ENCODE data around the gene SPATA4. TPM values are rescaled to one million over a fixed set of nuclear protein-coding genes. Genes with fewer than 3 reads are reported as not detected.

The SPATA4 gene
- total and polyA plus RNA-seq, 2 experiments from 2014 or later: not detected

Other genes with a start within 250 kb of the SPATA4 start
- 1.1 and 3.1 TPM in 2 replicates for gene WDR17, start 129.7 kb downstream of the SPATA4 start, total RNA-seq
- 0.63 and 1.1 TPM in 2 replicates for gene WDR17, start 129.7 kb downstream of the SPATA4 start, polyA plus RNA-seq
- gene ASB5, start 73.6 kb upstream of the SPATA4 start, total RNA-seq: 0.10 TPM in 1 of 2 replicates, not detected in the other
- 0.30 TPM in 1 of 2 replicates, not detected in the other for gene ASB5, start 73.6 kb upstream of the SPATA4 start, polyA plus RNA-seq
- 123 and 148 TPM in 2 replicates for gene SPCS3, start 124.4 kb upstream of the SPATA4 start, total RNA-seq
- gene SPCS3, start 124.4 kb upstream of the SPATA4 start, polyA plus RNA-seq: 102 and 104 TPM in 2 replicates

All from hepatocyte (in vitro differentiated cells).